ENCODE measurements around the gene IL15RA. TPM values are rescaled to one million over a fixed set of nuclear protein-coding genes. Genes with fewer than 3 reads are reported as not detected.

Gene IL15RA
- 5.7 and 7.3 TPM in 2 replicates for total RNA-seq

GRCh38 chr10:5977471-5978229 lies at the start of gene IL15RA:
TSS of gene IL15RA (minus strand) at chr10:5977543. CDS start at chr10:5977492, 51 bp downstream.

Other genes with a start within 250 kb of the IL15RA start
- 465 and 503 TPM in 2 replicates for gene GDI2, start 164.1 kb downstream of the IL15RA start, total RNA-seq
- gene ANKRD16, start 87.7 kb downstream of the IL15RA start, total RNA-seq: 6.8 and 9.1 TPM in 2 replicates
- gene FBH1, start 87.3 kb downstream of the IL15RA start, total RNA-seq: 109 and 137 TPM in 2 replicates
- gene IL2RA, start 84.8 kb upstream of the IL15RA start, total RNA-seq: not detected in 2 replicates
- 38.2 and 44.1 TPM in 2 replicates for gene RBM17, start 111.5 kb upstream of the IL15RA start, total RNA-seq
- gene PFKFB3, start 225.4 kb upstream of the IL15RA start, total RNA-seq: 23.1 and 34.1 TPM in 2 replicates

Data from aortic smooth muscle cell (primary cell).